ENCODE measurements around the gene DCAF5.
"Not testable (repeated sequence)": the region's sequence is repeated elsewhere in the genome, so short reads cannot be mapped to it uniquely, and the experiment has no call there.

The DCAF5 gene

DNA sequence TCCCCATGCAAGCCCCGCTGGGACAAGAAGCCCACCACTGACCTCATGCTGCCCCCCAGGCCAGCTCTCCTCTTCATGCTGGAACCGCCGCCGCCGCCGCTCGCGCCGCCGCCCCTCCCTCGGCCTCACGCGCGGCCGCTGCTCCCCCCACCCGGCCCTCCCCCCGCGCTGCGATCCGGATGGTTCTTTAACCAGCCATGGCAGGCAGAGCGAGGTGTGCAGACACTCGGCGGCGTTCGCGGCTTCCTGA is at the start of gene DCAF5:
Gene DCAF5, minus strand, starts transcription at position 218 of the 250 bp plus-strand sequence. Its CDS starts 141 bp downstream, at position 77.
- DNase-seq, result peak; percentile 95

DNA sequence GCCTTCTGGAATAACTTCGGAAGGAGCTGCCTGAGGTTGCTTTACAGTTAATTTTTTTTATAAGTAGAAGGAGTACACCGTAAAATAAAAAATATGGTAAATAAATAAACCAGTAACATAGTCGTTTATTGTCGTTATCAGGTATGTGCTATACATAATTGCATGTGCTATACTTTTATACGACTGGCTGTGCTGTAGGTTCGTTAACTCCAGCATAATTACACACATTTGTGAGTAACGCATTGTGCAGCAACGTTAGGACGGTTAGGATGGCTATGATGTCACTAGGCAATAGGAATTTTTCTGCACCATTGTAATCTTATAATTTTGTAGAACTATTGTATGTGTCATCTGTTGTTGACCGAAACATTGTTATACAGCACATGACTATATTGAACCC is 46.9 kb upstream of the DCAF5 start:
- DNase-seq, result no peak

GRCh38 chr14:69193721-69194120 is 40.8 kb upstream of the DCAF5 start:
- no peak for DNase-seq

DNA sequence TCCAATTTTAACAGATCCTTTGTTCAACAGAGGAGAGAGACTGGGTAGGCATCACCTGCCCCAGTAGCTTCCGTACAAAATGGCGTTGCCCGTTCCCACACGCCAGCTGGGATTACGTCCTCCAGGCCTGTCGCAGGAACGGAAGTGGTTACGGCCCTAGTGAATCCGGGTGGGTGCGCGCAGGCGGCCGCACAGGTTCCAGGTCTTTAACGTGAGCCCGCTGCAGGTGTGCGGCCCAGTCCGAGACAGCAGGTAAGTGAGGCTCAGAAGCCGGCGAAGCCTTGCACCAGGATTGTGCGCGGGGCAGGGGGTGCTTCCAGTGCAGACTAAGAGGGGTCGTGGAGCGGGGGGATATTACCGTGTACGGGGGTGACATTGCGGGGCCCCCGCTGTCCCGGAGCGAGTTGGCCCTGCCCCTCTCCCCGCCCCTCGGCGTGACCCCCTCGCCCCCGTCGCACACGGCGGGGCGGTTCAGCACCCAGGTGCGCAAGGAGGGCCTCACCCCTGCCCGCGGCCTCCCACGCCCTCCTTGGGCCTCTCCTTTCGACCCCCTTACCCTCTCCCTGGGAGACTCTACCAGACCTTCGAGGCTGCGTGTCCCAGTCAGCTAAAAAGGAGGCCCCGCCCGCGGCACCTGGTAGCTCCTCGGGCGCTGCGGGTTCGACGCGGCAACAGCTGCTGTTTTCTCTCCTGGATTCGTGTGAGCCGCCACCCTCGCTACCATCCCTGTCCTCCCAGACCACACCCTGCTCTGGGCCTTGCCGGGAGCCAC is 38.6 kb upstream of the DCAF5 start, which contains the start of gene EXD2:
Gene EXD2, plus strand, starts transcription at position 159 of the 772 bp plus-strand sequence. CDS start 17,973 bp downstream, outside the sequence.
- peak; percentile 71 for DNase-seq

DNA sequence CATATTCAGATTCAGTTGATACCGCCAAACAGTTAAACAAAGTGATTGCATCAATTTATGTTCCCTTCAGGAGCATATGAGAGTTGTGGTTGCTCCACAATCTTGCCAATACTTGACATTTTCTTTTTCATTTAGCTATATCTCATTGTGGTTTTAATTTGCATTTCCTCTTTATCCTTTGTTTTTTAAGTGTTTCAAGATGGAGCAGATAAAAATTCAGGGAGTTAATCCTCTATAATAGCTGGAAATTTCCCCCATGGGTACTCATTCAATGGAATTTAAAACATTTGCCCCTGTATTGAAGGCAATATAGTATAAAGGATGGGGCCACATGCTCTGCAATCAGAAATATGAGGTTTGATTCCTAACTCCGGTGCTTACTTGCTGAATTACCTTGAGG is 37.3 kb upstream of the DCAF5 start:
- no peak for DNase-seq

GRCh38 chr14:69183735-69184134 is 30.8 kb upstream of the DCAF5 start:
- no peak for DNase-seq

DNA sequence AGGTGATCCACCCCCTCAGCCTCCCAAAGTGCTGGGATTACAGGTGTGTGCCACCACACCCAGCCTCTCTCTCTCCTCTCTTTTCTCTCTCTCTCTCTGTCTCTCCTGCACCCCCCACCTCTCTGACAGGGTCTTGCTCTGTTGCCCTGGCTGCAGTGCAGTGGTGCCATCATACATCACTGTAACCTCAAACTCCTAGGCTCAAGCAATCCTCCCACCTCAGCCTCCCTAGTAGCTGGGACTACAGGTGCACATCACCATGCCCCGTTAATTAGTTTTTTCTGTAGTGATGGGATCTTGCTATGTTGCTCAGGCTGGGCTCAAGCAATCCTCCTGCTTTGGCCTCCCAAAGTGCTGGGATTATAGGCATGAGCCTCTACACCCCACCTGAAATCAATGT is 29.7 kb upstream of the DCAF5 start:
- DNase-seq, result not testable (repeated sequence)

- no peak for DNase-seq
These were observed 28.6 kb upstream of the DCAF5 start for GRCh38 chr14:69181491-69181890.

DNA sequence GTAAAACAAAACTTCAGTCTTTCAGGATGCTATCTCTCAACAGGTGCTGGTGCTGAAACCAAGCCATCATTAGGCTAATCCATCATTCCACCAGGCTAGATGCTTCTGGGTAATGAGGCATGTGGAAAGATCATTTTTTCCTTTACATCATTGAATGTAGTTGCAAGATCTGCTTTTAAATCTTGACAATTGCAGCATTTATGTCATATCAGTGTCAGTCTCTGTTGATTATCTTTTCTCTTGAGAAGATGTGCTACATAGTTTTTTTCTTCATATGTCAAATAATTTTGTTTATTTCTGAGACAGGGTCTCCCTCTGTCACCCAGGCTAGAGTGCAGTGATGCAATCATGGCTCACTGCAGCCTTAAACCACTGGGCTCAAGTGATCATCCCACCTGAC is 22.2 kb upstream of the DCAF5 start:
- DNase-seq, result no peak

GRCh38 chr14:69171569-69171968 is 18.6 kb upstream of the DCAF5 start:
- DNase-seq, result no peak

DNA sequence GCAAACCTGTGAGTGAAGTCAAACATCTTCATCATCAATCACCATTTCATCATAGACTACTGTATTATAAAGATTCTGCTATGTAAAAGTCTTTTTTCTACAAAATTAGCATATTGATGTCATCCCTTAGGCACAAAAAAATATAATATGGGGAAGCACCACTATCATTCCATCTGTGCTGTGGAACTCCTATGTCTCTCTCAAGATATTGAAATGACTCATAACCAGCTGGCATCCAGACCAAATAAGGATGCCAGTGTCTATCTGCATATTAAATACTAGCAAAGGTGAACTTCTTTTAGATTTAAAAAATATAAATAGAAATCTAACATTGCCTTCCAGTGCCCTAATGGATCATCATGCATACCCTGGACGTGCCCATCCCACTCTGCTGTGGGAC is 17.9 kb upstream of the DCAF5 start:
- no peak for DNase-seq

DNA sequence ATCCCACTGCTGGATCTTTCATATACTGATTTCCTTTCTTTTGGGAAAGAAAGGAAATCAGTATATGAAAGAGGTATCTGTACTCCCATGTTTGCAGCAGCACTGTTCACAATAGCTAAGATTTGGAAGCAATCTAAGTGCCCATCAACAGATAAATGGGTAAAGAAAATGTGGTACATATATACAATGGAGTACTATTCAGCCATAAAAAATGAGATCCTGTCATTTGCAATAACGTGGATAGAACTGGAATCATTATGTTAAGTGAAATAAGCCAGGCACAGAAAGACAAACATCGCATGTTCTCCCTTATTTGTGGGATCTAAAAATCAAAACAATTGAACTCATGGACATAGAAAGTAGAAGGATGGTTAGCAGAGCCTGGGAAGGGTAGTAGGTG is 12.9 kb upstream of the DCAF5 start:
- DNase-seq, result not testable (repeated sequence)

DNA sequence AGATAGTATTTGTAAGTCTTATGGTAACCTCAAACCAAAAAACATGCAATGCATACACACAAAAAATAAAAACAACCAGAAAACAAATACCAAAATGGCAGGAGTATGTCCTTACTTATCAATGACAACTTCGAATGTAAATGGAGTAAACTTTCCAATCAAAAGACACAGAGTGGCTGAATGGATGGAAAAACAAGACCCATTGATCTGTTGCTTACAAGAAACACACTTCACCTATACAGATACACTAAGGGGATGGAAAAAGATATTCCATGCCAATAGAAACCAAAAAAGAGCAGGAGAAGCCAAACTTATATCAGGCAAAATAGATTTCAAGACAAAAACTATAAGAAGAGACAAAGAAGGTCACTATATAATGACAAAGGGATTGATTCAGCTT is 8.7 kb upstream of the DCAF5 start:
- no peak for DNase-seq

- no peak for DNase-seq
These were observed 3.3 kb upstream of the DCAF5 start for GRCh38 chr14:69156224-69156623.

GRCh38 chr14:69154779-69155178 is 1.9 kb upstream of the DCAF5 start:
- DNase-seq, result no peak

DNA sequence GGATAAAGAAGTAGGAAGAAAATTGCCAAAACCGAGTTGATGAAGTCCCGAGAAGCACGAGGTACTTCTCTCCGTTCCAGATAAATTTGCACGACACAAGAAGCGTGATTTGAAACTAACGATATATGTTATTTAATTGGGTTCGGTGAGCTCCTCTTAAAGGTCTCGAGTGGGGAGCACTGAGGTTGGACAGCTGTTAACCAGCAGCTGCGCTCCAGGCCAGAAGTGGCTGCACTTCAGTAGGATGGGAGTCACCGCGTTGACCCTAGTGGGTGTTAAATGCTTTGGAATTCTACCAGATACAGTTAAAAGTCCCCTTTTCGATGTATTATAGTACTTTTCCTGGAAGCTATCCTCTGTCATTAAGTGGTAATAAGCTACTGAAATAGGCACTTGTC is 953 bp upstream of the DCAF5 start:
- DNase-seq, result no peak

GRCh38 chr14:69153152-69153872 is 393 bp upstream of the DCAF5 start:
- no peak for DNase-seq

DNA sequence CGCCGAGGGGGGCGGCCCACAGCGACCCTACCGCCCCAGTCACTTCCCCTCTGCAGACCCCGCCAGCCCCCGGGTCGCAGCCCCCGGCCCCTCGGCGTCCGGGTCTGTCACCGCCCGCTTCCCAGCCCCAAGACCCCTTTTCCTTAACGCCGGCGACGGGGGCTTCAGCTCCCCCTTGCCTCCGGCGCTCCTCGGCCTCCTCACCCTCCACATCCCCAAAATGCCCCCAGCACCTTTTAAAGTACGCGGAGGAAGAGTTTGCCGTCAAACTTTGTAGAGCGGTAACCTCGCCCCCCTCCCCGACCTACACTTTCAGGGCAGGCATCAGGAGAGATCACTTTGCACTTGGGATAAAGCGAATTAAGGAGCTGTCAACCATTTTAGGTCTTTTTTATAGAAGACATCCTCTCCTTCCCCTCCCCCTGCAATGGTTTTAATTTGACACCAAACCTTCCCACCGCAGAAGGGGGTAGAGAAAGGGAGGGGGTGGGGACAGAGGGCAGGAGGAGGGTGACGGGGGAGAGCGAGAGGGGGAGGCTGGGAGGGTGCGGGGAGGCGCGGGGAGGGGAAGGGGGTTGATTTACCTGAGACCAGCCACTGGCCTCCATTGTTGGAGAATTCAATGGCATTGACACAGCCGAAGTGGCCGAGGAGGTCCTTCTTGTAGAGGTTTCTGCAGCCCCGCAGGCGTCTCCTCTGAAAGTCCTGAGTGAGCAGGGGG is 578 bp downstream of the DCAF5 start:
- DNase-seq, result peak; percentile 62

GRCh38 chr14:69151458-69152180 is 1.3 kb downstream of the DCAF5 start:
- peak; percentile 86 for DNase-seq

DNA sequence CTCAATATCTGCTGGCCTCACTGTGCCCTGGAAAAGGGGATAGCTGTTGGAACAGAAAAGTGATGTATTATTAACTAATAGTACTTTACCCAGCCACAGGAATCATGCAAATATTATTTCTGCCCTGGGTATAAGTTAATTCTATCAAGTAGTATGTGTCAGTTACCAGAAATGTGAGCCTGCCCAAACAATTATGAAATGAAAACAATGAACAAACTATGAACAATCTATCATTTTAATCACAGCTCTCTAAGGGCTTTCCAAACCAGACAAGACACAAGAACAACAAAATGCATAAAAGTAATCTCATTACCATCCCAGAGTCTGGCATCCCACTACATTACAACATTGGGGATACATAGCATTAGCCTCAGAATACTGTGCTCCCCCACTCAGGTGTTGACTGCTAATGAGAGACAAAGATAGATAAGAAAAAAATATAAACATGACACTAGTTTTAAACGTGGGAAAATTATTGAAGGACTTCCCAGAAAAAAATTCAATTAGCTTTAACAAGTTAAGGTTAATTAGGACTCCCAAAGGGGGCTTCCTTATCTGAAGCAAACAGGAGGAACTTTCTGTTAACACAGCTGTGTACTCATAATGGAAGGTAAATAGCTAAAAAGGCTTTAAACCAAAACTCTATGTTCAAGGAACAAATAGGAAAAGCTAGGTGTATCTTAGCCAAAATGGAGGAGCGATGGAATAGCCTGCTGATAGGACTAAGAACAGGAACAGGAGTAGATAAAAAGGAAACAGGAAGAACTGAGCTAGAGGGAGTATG is 3.3 kb downstream of the DCAF5 start:
- DNase-seq, result no peak

DNA sequence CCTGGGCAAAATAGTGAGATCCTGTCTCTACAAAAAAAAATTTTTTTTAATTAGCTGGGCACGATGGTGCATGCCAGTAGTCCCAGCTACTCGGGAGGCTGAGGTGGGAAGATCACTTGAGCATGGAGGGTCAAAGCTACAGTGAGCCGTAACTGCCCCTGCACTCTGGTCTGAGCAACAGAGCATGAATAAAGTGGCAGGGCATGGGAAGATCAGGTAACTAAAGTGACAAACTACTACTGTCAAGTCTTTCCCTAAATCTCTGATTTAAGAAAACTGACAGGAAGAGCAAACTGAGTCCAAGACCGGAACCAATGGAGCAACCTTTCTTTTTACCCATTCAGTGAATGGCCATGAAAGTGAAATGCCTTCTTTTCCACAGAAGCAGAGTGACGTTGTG is 10.8 kb downstream of the DCAF5 start:
- DNase-seq, result no peak

DNA sequence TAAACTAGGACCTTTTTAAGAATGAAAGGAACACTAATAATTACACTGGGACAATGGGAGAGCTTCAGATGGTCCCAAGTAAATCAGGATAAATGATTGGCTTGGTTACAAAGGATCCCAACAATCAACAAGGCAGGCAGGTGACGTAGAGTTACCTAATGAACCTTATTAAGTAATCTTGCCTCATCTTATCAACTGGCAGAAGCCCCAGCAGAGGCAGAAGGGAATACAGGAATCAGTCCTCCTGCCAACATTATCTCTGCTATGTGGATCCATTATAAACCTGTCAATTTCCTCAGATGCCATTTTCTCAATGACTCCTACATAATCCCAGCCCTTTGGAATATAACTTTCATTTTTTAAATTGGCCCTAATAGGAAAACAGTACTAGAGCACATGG is 11.4 kb downstream of the DCAF5 start:
- DNase-seq, result no peak

Measured in CD4-positive, alpha-beta T cell treated with Interleukin-15 for 1 hour (primary cell).